KG1 (cell line): ENCODE measurements around the gene LTBP1.
"Not testable (repeated sequence)": the region's sequence is repeated elsewhere in the genome, so short reads cannot be mapped to it uniquely, and the experiment has no call there.

ENCODE experiments used
- DNase-seq: peaks from one replicate; lab custom pipeline; 2025; lab: John Stamatoyannopoulos, UW

LTBP1 gene

GRCh38 chr2:33040541-33040940 lies 93.8 kb downstream of the LTBP1 start:
- no peak for DNase-seq

- no peak for DNase-seq
Observed at GRCh38 chr2:33042265-33042664, 95.5 kb downstream of the LTBP1 start.

- DNase-seq = no peak
Observed at GRCh38 chr2:33042819-33043218, 96.1 kb downstream of the LTBP1 start.

GRCh38 chr2:33047939-33048338 lies 101.2 kb downstream of the LTBP1 start:
- no peak for DNase-seq

GRCh38 chr2:33051586-33052360 lies 105.0 kb downstream of the LTBP1 start:
- no peak for DNase-seq

- no peak for DNase-seq
Observed at GRCh38 chr2:33052361-33052735, 105.6 kb downstream of the LTBP1 start.

GRCh38 chr2:33052795-33053194 lies 106.0 kb downstream of the LTBP1 start:
- not testable (repeated sequence) for DNase-seq

GRCh38 chr2:33056170-33056569 lies 109.4 kb downstream of the LTBP1 start:
- no peak for DNase-seq

GRCh38 chr2:33057307-33058028 lies 110.7 kb downstream of the LTBP1 start:
- DNase-seq = not testable (repeated sequence)

GRCh38 chr2:33058716-33059470 lies 112.1 kb downstream of the LTBP1 start:
- no peak for DNase-seq

- DNase-seq = no peak
Observed at GRCh38 chr2:33059471-33060156, 112.9 kb downstream of the LTBP1 start.

- DNase-seq = no peak
Observed at GRCh38 chr2:33060405-33060804, 113.7 kb downstream of the LTBP1 start.

- no peak for DNase-seq
Observed at GRCh38 chr2:33062665-33063250, 116.0 kb downstream of the LTBP1 start.

- no peak for DNase-seq
Observed at GRCh38 chr2:33064349-33064801, 117.6 kb downstream of the LTBP1 start.

- DNase-seq = no peak
Observed at GRCh38 chr2:33067598-33067997, 120.8 kb downstream of the LTBP1 start.

GRCh38 chr2:33068261-33068660 lies 121.5 kb downstream of the LTBP1 start:
- no peak for DNase-seq

GRCh38 chr2:33069894-33070651 lies 123.3 kb downstream of the LTBP1 start:
- no peak for DNase-seq

GRCh38 chr2:33071591-33071990 lies 124.8 kb downstream of the LTBP1 start:
- no peak for DNase-seq

- DNase-seq = no peak
Observed at GRCh38 chr2:33072614-33073013, 125.9 kb downstream of the LTBP1 start.

GRCh38 chr2:33073018-33073417 lies 126.3 kb downstream of the LTBP1 start:
- DNase-seq = no peak

- DNase-seq = no peak
Observed at GRCh38 chr2:33074197-33074596, 127.4 kb downstream of the LTBP1 start.
